Occipital lobe (tissue), 2 donors: ENCODE results near the gene FHL2. TPM values are rescaled to one million over a fixed set of nuclear protein-coding genes. Genes with fewer than 3 reads are reported as not detected.

ENCODE experiments used
- DNase-seq: peaks from one replicate; lab custom pipeline; 2025; lab: John Stamatoyannopoulos, UW
- total RNA-seq: library from RNA; depleted of rRNA; stranded (reverse); fragments of >200 nt; gene quantifications from one replicate; pipeline ENCODE4 v1.2.3, GENCODE V29; 2014

Gene FHL2
- total RNA-seq, 1 donor from 2014 or later = 4.4 TPM

DNA sequence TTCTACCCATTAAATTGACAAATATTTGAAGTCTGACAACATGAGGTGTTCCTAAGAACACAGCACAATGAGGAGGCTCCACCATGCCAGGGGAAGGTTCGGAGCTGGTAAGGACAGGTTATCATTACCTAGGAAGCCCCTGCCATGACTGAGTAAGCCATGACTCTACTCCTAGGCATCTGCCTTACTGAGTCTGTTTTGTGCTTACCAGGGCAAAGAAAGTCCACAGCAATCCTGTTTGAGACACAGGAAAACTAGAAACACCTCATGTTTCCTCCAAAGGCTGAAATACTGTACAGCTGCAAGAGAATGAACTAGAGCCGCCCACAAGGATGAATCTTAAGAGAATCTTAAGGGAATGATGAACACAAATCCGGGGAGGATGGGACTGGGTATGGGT lies 80.9 kb downstream of the FHL2 start:
- DNase-seq = no peak

DNA sequence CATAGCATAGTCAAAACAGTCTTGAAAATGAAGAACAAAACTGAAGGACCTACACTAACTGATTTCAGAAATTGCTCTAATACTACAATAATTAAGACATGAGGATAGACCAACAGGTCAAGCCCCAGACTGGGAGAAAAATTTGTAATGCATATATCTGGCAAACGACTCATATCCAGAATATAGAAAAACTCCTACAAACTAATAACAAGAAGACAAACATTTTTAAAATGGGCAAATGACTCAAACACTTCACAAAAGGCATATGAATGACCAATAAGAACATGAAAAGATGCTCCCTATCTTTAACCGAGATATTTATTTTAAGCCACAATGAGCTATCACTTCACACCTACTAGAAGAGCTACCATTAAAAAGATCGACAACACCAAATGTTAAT lies 83.5 kb downstream of the FHL2 start:
- DNase-seq = no peak

- no peak for DNase-seq
Observed at GRCh38 chr2:105313877-105314276, 85.0 kb downstream of the FHL2 start.

Other genes with a start within 250 kb of the FHL2 start
- gene GPR45, start 157.3 kb downstream of the FHL2 start, total RNA-seq = 0.78 TPM
- 25.0 TPM for gene TGFBRAP1, start 69.3 kb downstream of the FHL2 start, total RNA-seq
- 33.5 TPM for gene C2orf49, start 61.5 kb downstream of the FHL2 start, total RNA-seq